Duodenal mucosa (tissue), 2 donors: Measurements from ENCODE around the gene KRTAP5-6.
"Not testable (repeated sequence)": the region's sequence is repeated elsewhere in the genome, so short reads cannot be mapped to it uniquely, and the experiment has no call there.

ENCODE experiments used
- H3K27ac ChIP-seq: one replicate; pipeline ENCODE4 v1.7.0; 2013; ENCODE audit warnings: low read depth, low read length
- H3K27me3 ChIP-seq, 2 donors: one replicate each; pipeline ENCODE4 v1.7.0; 2013; ENCODE audit warnings: low read length in 2 of 2, control low read depth in 1 of 2; ENCODE audit not compliant: insufficient read depth in 2 of 2, control insufficient read depth in 1 of 2
- H3K36me3 ChIP-seq, 2 donors: one replicate each; pipeline ENCODE4 v1.7.0; 2013; ENCODE audit warnings: low read length in 2 of 2, control low read depth in 1 of 2; ENCODE audit not compliant: insufficient read depth in 2 of 2, control insufficient read depth in 1 of 2
- H3K4me1 ChIP-seq, 2 donors: one replicate each; pipeline ENCODE4 v1.7.0; 2013; ENCODE audit warnings: low read length in 2 of 2, control low read depth in 1 of 2; ENCODE audit not compliant: insufficient read depth in 2 of 2, control insufficient read depth in 1 of 2
- H3K4me3 ChIP-seq, 2 donors: one replicate each; pipeline ENCODE4 v1.7.0; 2013; ENCODE audit warnings: low read length in 2 of 2, low read depth in 1 of 2
- H3K9ac ChIP-seq, 2 donors: one replicate each; pipeline ENCODE4 v1.7.0; 2013; ENCODE audit warnings: low read length in 2 of 2, low read depth in 1 of 2
- H3K9me3 ChIP-seq, 2 donors: one replicate each; pipeline ENCODE4 v1.7.0; 2013; ENCODE audit warnings: low read length in 2 of 2, control low read depth in 1 of 2; ENCODE audit not compliant: control insufficient read depth in 1 of 2

KRTAP5-6 gene

DNA sequence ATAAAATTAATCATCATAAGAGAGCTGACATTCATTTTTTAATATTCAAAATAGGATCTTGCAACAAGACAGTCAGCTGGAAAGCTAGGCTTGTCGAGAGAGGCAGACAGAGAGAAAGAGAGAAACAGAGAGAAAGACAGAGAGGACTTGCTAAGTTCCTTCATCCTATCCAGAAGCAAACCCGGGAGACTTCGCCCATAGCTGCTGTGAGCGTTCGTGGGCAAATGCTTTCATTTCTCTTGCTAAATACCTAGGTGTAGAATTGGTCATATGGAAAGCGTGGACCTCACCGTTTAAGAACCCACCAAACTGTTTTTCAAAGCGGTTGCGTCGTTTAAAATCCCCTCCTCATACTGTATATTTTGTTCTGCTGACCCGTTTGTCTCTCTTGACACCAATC, 25.3 kb upstream of the KRTAP5-6 start:
- H3K36me3 ChIP-seq: no peaks in the 10 kb centered on the region
- no peaks in the 10 kb centered on the region for H3K4me1 ChIP-seq
- no peaks in the 10 kb centered on the region for H3K9me3 ChIP-seq
- no peak overlapping the region for H3K4me3 ChIP-seq
- H3K27ac ChIP-seq: no peak overlapping the region
- H3K9ac ChIP-seq: no peak overlapping the region
- peaks cover 18 to 35% of the 10 kb centered on the region in 2 donors for H3K27me3 ChIP-seq

DNA sequence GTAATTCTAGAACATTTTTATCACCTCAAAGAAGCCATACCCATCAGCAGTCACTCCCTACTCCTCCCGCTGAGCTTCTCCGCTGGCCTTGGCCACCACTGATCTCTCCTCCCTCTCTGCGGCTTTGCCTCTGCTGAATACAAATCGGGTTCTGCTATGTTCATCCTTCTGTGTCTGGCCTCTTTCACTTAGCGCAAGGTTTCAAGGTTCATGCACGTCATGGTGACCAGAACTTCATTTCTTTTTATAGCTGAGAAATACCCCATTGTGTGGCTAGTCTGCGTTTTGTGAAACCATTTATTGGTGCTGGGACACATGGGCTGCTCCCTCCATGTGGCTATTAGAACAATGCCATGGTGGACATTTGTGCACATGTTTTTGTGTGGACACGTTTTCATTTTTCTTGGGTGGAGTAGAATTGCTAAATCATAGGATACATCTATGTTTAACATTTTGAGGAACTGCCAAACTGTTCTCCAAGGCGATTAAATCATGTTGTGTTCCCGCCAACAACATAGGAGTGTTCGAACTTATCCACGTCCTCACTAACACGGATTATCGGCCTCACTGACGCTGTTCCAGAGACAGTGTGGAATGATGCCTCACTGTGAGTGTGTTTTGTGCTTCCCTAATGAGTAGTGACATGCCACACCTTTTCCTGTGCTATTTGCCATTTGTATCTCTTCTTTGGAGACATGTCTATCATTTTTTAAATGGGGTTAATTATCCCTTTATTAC, 24.2 kb upstream of the KRTAP5-6 start:
- H3K9me3 ChIP-seq: no peaks in the 10 kb centered on the region
- peaks cover 17 to 36% of the 10 kb centered on the region in 2 donors for H3K27me3 ChIP-seq

DNA sequence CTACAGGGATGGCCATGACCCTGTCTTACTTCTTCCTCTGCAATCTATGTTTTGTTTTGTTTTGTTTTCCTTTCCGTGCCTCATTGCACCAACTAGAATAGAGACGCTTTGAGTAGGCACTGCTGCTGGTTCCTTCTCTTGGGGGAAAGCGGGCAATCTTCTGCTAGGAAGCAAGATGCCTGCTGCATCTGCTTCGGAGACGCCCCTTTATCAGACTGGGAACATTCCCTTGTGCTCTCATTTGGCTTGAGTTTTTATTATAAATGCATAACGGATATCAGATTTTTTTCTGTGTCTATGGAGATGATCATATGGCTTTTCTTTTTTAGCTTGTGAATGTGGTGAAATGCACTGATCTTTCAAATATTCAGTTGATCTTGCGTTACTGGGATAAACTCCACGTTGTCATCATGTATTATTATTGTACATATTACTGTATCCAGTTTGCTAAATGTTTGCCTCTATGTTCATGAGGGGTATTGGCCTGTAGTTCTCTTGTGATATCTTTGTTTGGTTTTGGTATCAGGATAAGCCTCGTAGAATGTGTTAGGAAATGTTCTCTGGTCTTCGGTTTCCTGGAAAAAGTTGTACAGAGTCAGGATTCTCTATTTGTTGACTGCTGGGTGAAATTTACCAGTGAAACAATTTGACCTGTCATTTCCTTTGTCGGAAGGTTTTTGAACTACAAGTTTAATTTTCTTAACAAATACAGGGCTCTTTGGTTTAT, 23.4 kb upstream of the KRTAP5-6 start:
- Histone ChIP-seq H3K36me3 (no peaks in the 10 kb centered on the region), H3K4me1 (no peaks in the 10 kb centered on the region), H3K9ac (no peak overlapping the region), H3K4me3 (no peak overlapping the region), H3K27ac (no peak overlapping the region), H3K27me3 (peaks cover 12 to 30% of the 10 kb centered on the region in 2 donors), H3K9me3 (no peaks in the 10 kb centered on the region)

More for the DNA sequence above, 24.2 kb upstream of the KRTAP5-6 start:
- no peaks in the 10 kb centered on the region for H3K36me3 ChIP-seq
- H3K9ac ChIP-seq: no peak overlapping the region
- no peak overlapping the region for H3K4me3 ChIP-seq
- H3K4me1 ChIP-seq: no peaks in the 10 kb centered on the region
- H3K27ac ChIP-seq: no peak overlapping the region

DNA sequence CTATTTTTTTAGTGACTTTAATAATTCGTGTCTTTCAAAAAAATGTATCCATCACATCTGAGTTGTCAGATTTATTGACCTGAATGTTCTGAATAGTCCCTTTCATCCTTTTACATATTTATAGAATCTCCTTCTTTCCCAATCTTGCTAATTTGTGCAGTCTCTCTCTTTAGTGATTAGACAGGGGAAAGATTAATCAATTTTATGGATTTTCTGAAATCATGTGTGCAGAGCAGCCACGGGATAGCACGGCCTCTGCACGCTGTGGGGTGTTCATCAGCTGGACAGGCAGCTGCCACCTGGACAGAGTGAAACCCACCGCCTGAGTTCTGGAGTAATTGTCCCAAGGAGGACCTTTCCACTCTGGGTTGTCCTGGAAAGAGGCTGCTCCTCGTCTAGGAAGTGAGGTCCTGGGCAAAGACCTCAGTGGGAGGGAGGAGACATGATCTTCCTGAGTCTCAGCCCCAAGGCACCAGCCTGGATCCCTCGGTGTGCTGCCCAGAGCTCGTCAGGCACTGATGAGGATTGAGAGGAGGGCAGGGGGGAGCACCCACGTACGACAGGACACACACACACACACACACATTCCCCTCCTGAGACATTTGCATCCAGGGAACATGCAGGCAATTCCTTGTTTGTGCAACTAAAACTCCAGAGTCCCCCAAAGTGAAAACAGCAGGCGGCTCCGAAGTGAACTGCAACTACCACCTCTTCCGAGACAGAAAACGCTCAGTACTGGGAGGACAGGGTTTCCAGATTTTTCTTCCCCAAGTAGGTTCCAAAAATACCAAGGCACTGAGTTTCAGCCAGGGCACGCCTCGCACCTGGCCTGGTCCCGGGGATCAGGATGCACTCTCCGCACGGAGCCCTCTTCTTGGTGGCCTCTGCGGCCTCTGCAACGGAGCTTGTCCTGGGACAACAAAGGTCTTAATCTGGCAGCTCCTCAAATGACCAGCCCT, 22.5 kb upstream of the KRTAP5-6 start:
- Histone ChIP-seq H3K9me3 (no peaks in the 10 kb centered on the region), H3K27me3 (peaks cover 12 to 27% of the 10 kb centered on the region in 2 donors), H3K9ac (no peak overlapping the region), H3K4me1 (no peaks in the 10 kb centered on the region), H3K27ac (peak overlapping the region; percentile 8), H3K36me3 (no peaks in the 10 kb centered on the region), H3K4me3 (no peak overlapping the region)

DNA sequence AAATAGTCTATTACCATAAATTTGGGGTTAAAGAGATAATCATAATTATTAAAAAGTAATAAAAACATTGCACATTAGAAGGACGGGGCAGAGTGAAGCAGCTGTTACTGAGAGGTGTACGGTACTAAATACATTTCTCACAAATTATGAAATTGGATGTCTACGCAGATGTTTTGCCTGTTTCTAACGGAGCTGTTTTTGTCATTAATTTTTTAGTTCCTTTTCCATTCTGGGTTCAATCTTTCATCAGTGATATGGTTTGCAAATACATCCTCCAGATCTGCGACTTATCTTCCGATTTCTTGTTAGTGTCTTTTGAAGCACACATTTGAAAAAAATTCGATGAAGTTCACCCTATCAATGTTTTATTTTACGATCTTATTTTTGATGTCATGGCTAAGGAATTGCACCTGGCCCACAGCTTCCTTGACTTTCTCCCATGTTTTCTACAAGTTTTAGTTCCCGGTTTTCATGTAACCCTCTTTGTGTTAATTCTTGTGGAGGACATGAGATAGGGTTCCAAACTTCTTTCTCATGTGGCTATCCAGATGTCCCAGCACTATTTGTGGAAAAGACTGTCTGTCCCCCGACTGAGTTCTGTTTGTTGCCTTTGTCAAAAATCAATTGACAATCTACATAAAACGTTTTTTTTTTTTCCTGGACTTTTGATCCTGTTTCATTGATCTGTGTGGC, 21.3 kb upstream of the KRTAP5-6 start:
- Histone ChIP-seq H3K27me3 (peaks cover 12 to 21% of the 10 kb centered on the region in 2 donors), H3K9me3 (no peaks in the 10 kb centered on the region), H3K4me3 (no peak overlapping the region), H3K4me1 (no peaks in the 10 kb centered on the region), H3K27ac (no peak overlapping the region), H3K9ac (no peak overlapping the region), H3K36me3 (no peaks in the 10 kb centered on the region)

DNA sequence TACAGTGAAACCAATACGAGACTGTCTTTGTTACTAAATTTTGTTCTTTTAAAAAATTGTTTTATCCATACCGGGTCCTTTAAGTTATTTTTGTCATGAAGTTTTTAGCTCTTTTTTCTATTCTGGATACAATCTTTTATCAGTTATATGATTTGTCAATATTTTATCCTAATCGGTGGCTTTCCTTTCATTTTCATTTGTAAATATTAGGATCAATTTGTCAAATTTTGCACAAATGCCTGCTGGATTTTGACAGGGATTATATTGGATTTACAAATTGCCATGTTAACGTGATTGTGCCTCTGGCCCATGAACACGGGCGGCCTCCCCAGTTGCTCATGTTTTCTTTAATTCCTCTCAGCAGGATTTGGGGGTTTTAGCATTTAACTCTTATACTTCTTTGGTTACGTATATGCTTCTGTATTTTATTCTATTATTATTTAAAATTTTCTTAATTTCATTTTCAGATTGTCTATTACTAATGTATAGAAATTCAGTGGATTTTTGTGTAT, 20.7 kb upstream of the KRTAP5-6 start:
- no peaks in the 10 kb centered on the region for H3K36me3 ChIP-seq
- no peak overlapping the region for H3K4me3 ChIP-seq
- peaks cover 12 to 21% of the 10 kb centered on the region in 2 donors for H3K27me3 ChIP-seq
- no peak overlapping the region for H3K9ac ChIP-seq
- H3K4me1 ChIP-seq: no peaks in the 10 kb centered on the region
- no peak overlapping the region for H3K27ac ChIP-seq
- H3K9me3 ChIP-seq: no peaks in the 10 kb centered on the region

DNA sequence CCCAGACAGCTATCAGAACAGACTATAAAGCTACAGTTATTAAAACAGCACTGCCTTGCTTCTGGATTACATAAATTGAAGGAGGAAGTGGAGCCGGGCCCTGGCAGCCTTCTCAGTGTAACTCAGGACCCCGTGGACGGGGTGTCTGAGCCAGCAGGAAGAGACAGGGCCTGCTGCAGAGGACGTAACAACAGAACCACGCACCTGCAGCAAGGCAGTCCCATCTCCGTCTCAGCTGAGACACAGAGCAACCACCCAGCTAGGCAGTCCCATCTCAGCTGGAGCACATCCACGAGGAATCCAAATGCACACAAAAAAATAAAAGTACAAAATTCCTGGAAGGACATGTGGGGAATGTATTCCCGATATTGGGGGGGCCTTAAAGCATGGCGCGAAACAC, 17.1 kb upstream of the KRTAP5-6 start:
- Histone ChIP-seq H3K4me1 (no peaks in the 10 kb centered on the region), H3K36me3 (no peaks in the 10 kb centered on the region), H3K27ac (no peak overlapping the region), H3K4me3 (no peak overlapping the region), H3K9ac (no peak overlapping the region), H3K9me3 (no peaks in the 10 kb centered on the region), H3K27me3 (peaks cover 6 to 15% of the 10 kb centered on the region in 2 donors)

DNA sequence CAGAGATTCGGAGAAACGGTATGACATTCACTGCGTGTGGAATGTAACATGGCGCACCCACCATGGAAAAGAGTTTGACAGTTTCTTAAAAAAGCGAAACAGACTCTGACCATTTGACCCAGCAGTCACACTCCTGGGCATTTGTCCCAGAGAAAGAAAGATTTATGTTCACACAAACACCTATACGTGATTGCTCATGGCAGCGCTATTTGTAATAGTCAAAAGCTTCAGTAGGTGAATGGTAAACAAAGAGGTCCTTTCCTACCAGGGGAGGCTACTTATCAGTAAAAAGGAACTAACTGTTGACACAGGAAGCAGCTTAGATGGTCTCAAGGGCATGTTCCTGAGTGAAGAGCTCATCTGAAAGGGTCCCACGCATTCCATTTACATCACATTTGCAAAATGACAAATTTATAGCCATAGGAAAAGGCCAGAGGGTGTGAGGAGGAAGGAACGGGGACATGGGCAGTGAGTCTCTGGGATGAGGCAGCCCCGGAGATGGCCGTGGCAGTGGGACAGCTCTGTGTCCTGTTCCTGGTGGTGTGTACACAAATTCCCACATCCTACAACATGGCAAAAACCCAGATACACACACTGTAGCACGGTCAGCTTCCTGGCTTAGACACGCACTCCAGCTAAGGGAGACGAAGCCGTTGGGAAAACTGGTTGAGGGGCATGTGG, 14.6 kb upstream of the KRTAP5-6 start:
- Histone ChIP-seq H3K9me3 (no peaks in the 10 kb centered on the region), H3K36me3 (no peaks in the 10 kb centered on the region), H3K27me3 (peaks cover 0 to 7% of the 10 kb centered on the region in 2 donors), H3K4me3 (no peak overlapping the region), H3K27ac (no peak overlapping the region), H3K9ac (no peak overlapping the region), H3K4me1 (no peaks in the 10 kb centered on the region)

DNA sequence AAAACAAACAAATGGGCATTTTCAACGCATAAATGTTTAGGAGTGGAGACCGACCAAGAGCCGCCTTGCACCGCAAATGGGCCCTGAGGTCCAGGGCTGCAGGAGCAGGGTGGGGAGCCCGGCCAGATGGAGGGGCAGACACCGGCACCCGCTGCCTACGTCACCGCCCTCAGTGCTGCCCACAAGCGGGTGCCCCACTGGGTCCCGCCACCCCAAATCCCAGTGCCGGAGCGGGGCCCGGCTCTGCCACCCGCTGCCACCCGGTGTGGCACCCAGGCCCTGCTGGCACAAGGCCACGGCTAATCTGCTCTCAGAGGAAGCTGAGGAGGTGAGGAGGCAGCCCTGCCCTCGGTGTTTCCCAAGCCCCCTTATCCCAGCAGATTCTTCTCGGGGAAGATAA, 13.8 kb upstream of the KRTAP5-6 start:
- H3K4me1 ChIP-seq, H3K9me3 ChIP-seq, H3K4me3 ChIP-seq, H3K27me3 ChIP-seq, H3K9ac ChIP-seq, H3K36me3 ChIP-seq, H3K27ac ChIP-seq: not testable (repeated sequence)
